Upper lobe of left lung (tissue), 6 donors: ENCODE data around the gene LCOR. TPM values are rescaled to one million over a fixed set of nuclear protein-coding genes. Genes with fewer than 3 reads are reported as not detected.

Experiments
- ATAC-seq, 2 donors: fragments of 200-7000 bp; cut with Tn5 transposase; one replicate each; pipeline ENCODE4 v1.9.1; 2022; ENCODE audit warnings: mild to moderate bottlenecking in 2 of 2, moderate library complexity in 2 of 2; ENCODE audit not compliant: low FRiP score in 2 of 2
- DNase-seq, 2 donors: peaks; one replicate each; pipeline ENCODE4 v3.0.0-alpha.2; 2019 to 2020
- H3K27ac ChIP-seq, 4 donors: fragments of 200-600 bp; sonication (generic); one replicate each; pipeline ENCODE4 v1.5.1; 2016 to 2019
- H3K27me3 ChIP-seq, 4 donors: fragments of 200-600 bp; sonication (generic); one replicate each; pipeline ENCODE4 v1.5.1; 2017 to 2019
- H3K36me3 ChIP-seq, 4 donors: fragments of 200-600 bp; sonication (generic); one replicate each; pipeline ENCODE4 v1.5.1; 2016 to 2019
- H3K4me1 ChIP-seq, 4 donors: fragments of 200-600 bp; sonication (generic); one replicate each; pipeline ENCODE4 v1.5.1; 2018 to 2019
- H3K4me3 ChIP-seq, 4 donors: fragments of 200-600 bp; sonication (generic); one replicate each; pipeline ENCODE4 v1.5.1; 2017 to 2019; ENCODE audit warnings: mild to moderate bottlenecking in 2 of 4, moderate library complexity in 1 of 4
- H3K9me3 ChIP-seq, 4 donors: fragments of 200-600 bp; sonication (generic); one replicate each; pipeline ENCODE4 v1.5.1; 2018 to 2019
- CTCF ChIP-seq, 6 experiments: fragments of 450-650 bp in 4 of 6; fragments of 200-600 bp in 2 of 6; sonication (generic) in 2 of 6; IDR thresholded peaks; one replicate each; pipeline ENCODE4 v1.5.1; 2016 to 2019; ENCODE audit warnings: antibody characterized with exemption in 6 of 6
- EP300 ChIP-seq, 4 donors: sonication (generic); formaldehyde crosslinking; IDR thresholded peaks; one replicate each; pipeline ENCODE4 v1.5.1; 2017; ENCODE audit warnings: antibody characterized with exemption in 4 of 4, control low read depth in 2 of 4
- POLR2A ChIP-seq, 4 donors: fragments of 450-650 bp; IDR thresholded peaks; one replicate each; pipeline ENCODE4 v1.5.1; 2016 to 2017; ENCODE audit warnings: antibody characterized with exemption in 4 of 4, mild to moderate bottlenecking in 2 of 4
- POLR2AphosphoS5 ChIP-seq, 2 donors: sonication (generic); formaldehyde crosslinking; IDR thresholded peaks; one replicate each; pipeline ENCODE4 v1.5.1; 2017; ENCODE audit warnings: antibody characterized with exemption in 2 of 2
- WGBS, 2 donors: methylation state at CpG; one replicate each; pipeline ENCODE4 v1.1.5; 2017 to 2018; 5-methylcytosine and 5-hydroxymethylcytosine counted together
- total RNA-seq, 6 donors: library from RNA; depleted of rRNA in 4 of 6; stranded (reverse); fragments of >200 nt in 4 of 6; gene quantifications; one replicate each; pipeline versions ENCODE4 v1.1.0 to v1.2.1, GENCODE V29; 2016 to 2021
- donor health status: DM: no; HTN: no; CAD: no; lungs with moderate emphysema.
- donor health status: DM: no; HTN: yes; CAD: no; lungs with severe emphysema.

LCOR gene
- total RNA-seq, 6 donors from 2014 or later = 18.6 to 54.7 (median 28.0) TPM

DNA sequence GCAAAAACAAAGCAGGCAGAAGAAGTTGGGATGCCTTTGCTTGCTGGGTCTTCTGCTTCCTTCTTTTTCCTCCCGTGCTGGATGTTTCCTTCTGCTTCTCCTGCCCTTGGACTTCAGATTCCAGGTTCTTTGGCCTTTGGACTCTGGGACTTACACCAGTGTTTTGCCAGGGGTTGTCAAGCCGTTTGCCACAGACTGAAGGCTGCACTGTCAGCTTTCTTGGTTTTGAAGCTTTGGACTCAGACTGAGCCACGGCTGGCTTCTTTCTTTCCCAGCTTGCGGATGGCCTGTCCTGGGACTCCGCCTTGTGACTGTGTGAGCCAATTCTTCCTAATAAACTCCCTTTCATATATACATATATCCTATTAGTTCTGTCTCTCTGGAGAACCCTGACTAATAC, 11.3 kb upstream of the LCOR start:
- H3K27me3 ChIP-seq = no peaks in the 10 kb centered on the region
- DNase-seq (no peak), ATAC-seq (no peak)
- no peak for TF ChIP-seq EP300 (IDR thresholded peaks at IDR 0.05)
- TF ChIP-seq CTCF (IDR thresholded peaks at IDR 0.05) = no peak
- TF ChIP-seq POLR2AphosphoS5 (IDR thresholded peaks at IDR 0.05) = no peak
- no peak for TF ChIP-seq POLR2A (IDR thresholded peaks at IDR 0.05)
- no peaks in the 10 kb centered on the region for H3K36me3 ChIP-seq
- WGBS, 2 donors = 79 to 82% methylated on average over 5 of the region's 5 CpGs
- H3K4me1 ChIP-seq = no peaks in the 10 kb centered on the region
- no peaks in the 10 kb centered on the region for H3K9me3 ChIP-seq
- no peak overlapping the region for H3K4me3 ChIP-seq
- H3K27ac ChIP-seq = no peak overlapping the region

DNA sequence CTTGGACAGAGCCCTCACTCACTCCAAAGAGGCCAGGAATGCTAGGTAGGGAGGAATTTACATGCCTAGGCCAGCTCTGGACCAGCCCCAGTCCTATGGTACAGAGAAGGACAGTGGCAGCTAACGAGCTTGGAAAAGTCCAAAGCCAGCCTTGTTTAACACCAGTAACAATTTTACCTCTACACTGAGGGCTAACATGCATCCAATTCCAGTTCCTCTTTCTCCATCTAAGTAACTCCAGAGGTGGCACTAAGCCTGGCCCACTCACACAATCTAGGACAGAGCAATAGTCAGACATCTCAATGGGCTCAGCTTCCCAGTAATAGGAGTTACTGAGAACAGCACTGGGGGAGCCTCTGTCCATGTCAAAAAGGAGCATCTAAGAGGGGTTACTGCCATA, 5.7 kb upstream of the LCOR start:
- no peak for DNase-seq
- no peak overlapping the region for H3K27ac ChIP-seq
- no peak for ATAC-seq
- peaks cover 2 to 11% (median 7%) of the 10 kb centered on the region in 4 donors for H3K4me1 ChIP-seq
- TF ChIP-seq EP300 (IDR thresholded peaks at IDR 0.05) = no peak
- no peak for TF ChIP-seq CTCF (IDR thresholded peaks at IDR 0.05)
- no peak for TF ChIP-seq POLR2AphosphoS5 (IDR thresholded peaks at IDR 0.05)
- TF ChIP-seq POLR2A (IDR thresholded peaks at IDR 0.05) = no peak
- H3K4me3 ChIP-seq = no peak overlapping the region
- H3K27me3 ChIP-seq = no peaks in the 10 kb centered on the region
- H3K36me3 ChIP-seq = no peaks in the 10 kb centered on the region
- 80 to 93% methylated on average over 1 of the region's 1 CpG for WGBS, 2 donors
- H3K9me3 ChIP-seq = no peaks in the 10 kb centered on the region

DNA sequence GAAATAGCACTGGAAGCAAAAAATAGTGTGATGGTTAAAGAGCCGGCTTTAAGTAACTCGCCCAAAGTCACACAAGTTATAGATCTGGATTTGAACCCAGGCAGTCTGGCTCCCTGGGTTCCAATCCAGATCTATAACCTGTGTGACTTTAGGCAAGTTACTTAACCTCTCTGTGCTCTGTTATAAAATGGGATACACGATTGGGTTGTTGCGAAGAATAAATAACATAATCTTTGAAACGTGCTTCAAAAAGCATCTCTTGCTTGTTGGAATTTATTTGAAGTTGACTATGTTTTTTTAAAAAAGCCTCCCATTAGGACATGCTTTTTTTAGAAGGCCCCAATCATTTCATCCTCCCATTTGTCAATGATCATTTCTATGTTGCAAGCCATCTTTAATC, 3.5 kb upstream of the LCOR start:
- H3K36me3 ChIP-seq = no peaks in the 10 kb centered on the region
- no peak for ATAC-seq
- no peak for DNase-seq
- 88 to 89% methylated on average over 5 of the region's 5 CpGs for WGBS, 2 donors
- H3K27ac ChIP-seq = no peak overlapping the region
- H3K4me1 ChIP-seq = peaks cover 3 to 17% (median 11%) of the 10 kb centered on the region in 4 donors
- H3K27me3 ChIP-seq = no peaks in the 10 kb centered on the region
- TF ChIP-seq POLR2AphosphoS5 (IDR thresholded peaks at IDR 0.05) = no peak
- no peak for TF ChIP-seq POLR2A (IDR thresholded peaks at IDR 0.05)
- no peak for TF ChIP-seq CTCF (IDR thresholded peaks at IDR 0.05)
- TF ChIP-seq EP300 (IDR thresholded peaks at IDR 0.05) = no peak
- H3K9me3 ChIP-seq = no peaks in the 10 kb centered on the region
- no peak overlapping the region for H3K4me3 ChIP-seq

- Histone ChIP-seq H3K27me3 (no peaks in the 10 kb centered on the region), H3K27ac (no peak overlapping the region), H3K4me1 (peaks cover 9 to 23% (median 17%) of the 10 kb centered on the region in 4 donors), H3K36me3 (no peaks in the 10 kb centered on the region), H3K9me3 (no peaks in the 10 kb centered on the region), H3K4me3 (no peak overlapping the region)
- ATAC-seq (no peak), DNase-seq (no peak)
- WGBS, 2 donors = 95 to 97% methylated on average over 5 of the region's 5 CpGs
- TF ChIP-seq POLR2AphosphoS5 (IDR thresholded peaks at IDR 0.05) (no peak), CTCF (IDR thresholded peaks at IDR 0.05) (no peak), POLR2A (IDR thresholded peaks at IDR 0.05) (no peak), EP300 (IDR thresholded peaks at IDR 0.05) (no peak)
Observed at GRCh38 chr10:96829029-96829773, 2.9 kb upstream of the LCOR start.
